Activated T-cell treated with anti-CD3 and anti-CD28 coated beads, Interleukin-2, amount 50 U/mL, for 24 hours (primary cell): Measurements from ENCODE around the gene PXDC1.

Experiments used
- DNase-seq: peaks from one replicate; pipeline ENCODE4 v3.0.0-alpha.2; 2020
- H3K27ac Mint-ChIP-seq: 2 replicates; pipeline ENCODE4 v1.8.0; 2020; ENCODE audit warnings: mild to moderate bottlenecking, mixed read lengths
- H3K27me3 Mint-ChIP-seq: 2 replicates; pipeline ENCODE4 v1.8.0; 2020; ENCODE audit warnings: mixed read lengths
- H3K36me3 Mint-ChIP-seq: 2 replicates; pipeline ENCODE4 v1.8.0; 2020; ENCODE audit warnings: low read depth, mixed read lengths
- H3K4me1 Mint-ChIP-seq: 2 replicates; pipeline ENCODE4 v1.8.0; 2020; ENCODE audit warnings: low read depth, mixed read lengths
- H3K4me3 Mint-ChIP-seq: 2 replicates; pipeline ENCODE4 v1.8.0; 2020; ENCODE audit warnings: mild to moderate bottlenecking, moderate library complexity, mixed read lengths
- H3K9me3 Mint-ChIP-seq: 2 replicates; pipeline ENCODE4 v1.8.0; 2020; ENCODE audit warnings: mixed read lengths

Gene PXDC1

DNA sequence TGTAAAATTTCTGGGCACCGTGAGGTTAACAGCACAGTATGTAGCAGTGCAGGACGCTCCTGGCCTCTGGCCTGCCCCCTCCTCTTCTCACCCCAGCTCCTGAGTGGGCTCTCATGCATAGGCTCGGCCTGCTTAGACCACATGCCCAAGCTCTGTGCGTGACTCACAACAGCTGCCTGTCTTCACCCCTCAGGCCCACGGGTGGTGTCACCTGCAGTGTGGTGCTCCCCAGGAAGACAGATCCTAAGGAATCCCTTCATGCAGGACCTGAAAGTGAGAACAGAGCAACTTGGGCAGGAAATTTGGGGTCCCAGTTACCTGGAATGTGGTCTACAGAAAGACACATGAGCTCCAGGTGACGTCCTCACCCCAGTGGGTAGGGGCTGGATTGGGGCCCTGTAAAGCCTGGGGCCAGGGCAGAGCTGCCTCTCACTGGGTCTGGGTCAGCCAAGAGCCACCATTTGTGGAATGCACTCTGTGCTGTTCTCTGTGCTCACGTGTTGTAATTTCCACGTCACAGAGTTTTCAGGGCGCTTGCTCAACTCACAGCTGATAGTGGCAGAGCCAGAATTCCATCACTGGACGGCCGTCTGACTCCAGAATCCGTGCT is 37.0 kb upstream of the PXDC1 start:
- peaks cover under 1% of the 10 kb centered on the region for H3K27me3 Mint-ChIP-seq
- H3K9me3 Mint-ChIP-seq = no peaks in the 10 kb centered on the region
- no peaks in the 10 kb centered on the region for H3K4me1 Mint-ChIP-seq
- no peak for DNase-seq
- no peak overlapping the region for H3K27ac Mint-ChIP-seq
- H3K36me3 Mint-ChIP-seq = no peaks in the 10 kb centered on the region
- H3K4me3 Mint-ChIP-seq = no peak overlapping the region

DNA sequence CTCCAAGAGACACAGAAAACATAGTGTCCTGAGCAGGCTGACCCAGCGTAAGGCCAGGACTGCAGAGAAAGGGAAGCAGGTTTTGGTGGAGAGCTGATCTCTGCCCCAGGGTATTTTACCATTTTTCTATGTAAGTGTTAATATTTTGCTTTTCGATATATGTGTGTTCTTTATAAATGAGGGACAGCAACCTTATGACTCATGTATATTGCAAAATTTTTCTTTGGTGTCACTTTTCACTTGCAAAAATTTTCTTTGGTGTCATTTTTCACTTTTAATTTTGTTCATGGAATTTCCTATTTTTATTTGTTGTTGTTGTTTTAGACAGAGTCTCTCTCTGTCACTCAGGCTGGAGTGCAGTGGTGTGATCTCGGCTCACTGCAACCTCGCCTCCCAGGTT is 34.6 kb upstream of the PXDC1 start:
- H3K27ac Mint-ChIP-seq = no peak overlapping the region
- no peaks in the 10 kb centered on the region for H3K4me1 Mint-ChIP-seq
- no peak overlapping the region for H3K4me3 Mint-ChIP-seq
- H3K36me3 Mint-ChIP-seq = no peaks in the 10 kb centered on the region
- no peaks in the 10 kb centered on the region for H3K9me3 Mint-ChIP-seq
- DNase-seq = no peak
- peaks cover 7% of the 10 kb centered on the region for H3K27me3 Mint-ChIP-seq

DNA sequence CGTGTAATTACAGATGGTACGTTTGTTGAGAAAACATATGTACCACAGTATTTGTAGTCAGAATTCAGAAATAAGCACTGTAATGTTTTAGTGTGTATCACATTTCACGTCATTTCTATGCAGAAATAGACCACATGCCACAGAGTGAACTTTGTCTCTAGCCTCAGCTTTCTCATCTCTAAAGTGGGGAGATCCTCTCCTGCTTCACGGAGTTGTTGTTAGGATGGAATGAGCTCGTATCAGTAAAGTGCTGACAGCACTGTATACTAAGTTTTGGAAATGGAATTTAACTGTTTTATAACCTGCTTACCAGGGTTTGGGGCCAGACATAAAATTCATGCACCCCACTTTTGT is 34.2 kb upstream of the PXDC1 start:
- DNase-seq = no peak
- Mint-ChIP-seq H3K4me1 (no peaks in the 10 kb centered on the region), H3K27me3 (peaks cover 7% of the 10 kb centered on the region), H3K9me3 (no peaks in the 10 kb centered on the region), H3K27ac (no peak overlapping the region), H3K4me3 (no peak overlapping the region), H3K36me3 (no peaks in the 10 kb centered on the region)

DNA sequence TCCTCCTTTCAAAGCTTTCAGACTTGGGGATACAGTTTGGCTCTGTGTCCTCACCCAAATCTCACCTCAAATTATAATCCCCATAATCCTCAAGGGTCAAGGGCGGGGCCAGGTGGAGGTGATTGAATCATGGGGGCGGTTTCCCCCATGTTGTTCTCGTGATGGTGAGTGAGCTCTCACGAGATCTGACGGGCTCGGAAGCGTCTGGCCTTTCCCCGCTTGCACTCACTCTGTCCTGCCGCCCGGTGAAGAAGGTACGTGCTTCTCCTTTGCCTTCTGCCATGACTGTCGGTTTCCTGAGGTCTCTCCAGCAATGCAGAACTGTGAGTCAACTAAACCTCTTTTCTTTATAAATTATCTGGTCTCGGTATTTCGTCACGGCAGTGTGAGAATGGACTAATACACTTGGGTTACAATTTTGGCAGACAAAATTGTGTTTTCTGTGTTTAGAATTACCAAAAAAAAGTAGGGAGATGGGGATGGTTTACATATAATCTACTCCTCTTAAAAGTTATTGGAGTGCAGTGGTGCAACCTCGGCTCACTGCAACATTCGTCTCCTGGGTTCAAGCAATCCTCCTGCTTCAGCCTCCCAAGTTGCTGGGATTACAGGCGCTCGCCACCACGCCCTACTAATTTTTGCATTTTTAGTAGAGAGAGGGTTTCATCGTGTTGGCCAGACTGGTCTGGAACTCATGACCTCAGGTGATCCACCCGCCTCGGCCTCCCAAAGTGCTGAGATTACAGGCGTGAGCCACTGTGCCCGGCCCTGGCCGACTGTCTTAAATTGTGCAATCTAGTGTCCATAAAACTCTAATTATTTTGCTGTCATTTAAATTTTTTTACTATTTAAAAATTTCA is 33.6 kb upstream of the PXDC1 start:
- no peak overlapping the region for H3K27ac Mint-ChIP-seq
- no peak for DNase-seq
- no peak overlapping the region for H3K4me3 Mint-ChIP-seq
- H3K27me3 Mint-ChIP-seq = peaks cover 7% of the 10 kb centered on the region
- H3K36me3 Mint-ChIP-seq = no peaks in the 10 kb centered on the region
- H3K9me3 Mint-ChIP-seq = no peaks in the 10 kb centered on the region
- no peaks in the 10 kb centered on the region for H3K4me1 Mint-ChIP-seq

DNA sequence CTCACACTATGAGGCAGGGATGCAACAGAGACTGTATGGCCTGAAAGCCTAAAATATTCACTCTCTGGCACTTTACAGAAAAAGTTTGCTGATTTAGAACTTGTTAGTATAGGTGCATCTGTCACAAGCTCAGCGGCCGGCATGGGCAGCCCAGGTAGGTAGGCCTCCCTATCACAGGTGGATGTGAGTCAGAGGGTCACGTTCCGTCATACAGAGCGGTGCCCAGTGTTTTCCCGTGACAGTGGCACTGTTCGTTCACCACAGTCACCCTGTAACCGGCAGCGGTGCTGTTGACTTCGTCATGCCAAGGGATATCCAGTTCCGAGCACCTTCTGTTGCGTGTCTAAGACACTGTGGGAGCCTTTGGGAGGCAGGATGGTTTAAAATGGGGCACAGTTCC is 32.9 kb upstream of the PXDC1 start:
- DNase-seq = no peak
- Mint-ChIP-seq H3K27ac (no peak overlapping the region), H3K27me3 (peaks cover 7% of the 10 kb centered on the region), H3K4me1 (no peaks in the 10 kb centered on the region), H3K36me3 (no peaks in the 10 kb centered on the region), H3K4me3 (no peak overlapping the region), H3K9me3 (no peaks in the 10 kb centered on the region)

DNA sequence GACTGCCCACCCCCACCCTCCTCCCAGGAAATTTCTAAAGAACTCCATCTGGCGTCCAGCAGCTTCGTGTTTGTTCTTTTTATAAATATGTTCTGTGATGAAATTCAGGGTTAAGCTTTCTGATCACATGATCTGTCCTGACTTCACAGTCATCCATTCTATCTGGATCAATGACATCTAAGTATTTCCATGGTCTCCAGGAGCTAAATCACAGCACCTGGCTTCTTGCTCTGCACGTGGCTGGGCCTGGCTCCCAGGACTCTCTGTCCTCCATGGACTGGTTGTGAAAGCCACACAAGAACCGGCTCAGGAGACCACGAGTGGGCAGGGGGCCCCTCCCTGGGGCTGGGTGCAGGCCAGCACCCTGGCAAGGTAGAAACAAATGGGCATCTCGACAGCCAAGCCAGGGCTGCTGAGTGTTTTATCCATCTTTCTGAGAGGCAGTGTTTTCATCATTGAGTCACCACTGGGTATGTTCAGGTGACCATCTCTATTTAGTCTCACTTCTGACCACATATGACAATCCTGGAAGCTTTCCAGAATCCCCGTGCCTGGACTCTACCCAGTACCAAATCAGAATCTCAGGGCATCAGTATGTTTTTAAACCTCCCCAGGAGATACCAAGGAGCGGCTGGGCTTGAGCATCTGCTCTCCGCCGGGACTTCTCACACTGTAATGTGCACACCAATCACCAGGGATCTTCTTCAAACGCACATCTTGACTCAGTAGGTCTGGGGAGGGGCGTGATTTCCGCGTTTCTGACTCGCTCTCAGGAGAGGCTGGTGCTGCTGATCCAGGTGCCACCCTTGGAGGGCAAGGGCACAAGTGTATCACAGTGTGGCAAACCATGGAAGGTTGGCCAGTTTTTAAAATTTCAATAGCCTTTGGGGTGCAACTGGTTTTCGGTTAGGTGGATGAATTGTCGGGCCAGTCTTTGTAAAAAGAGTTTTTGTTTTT is 31.6 kb upstream of the PXDC1 start:
- no peak overlapping the region for H3K27ac Mint-ChIP-seq

DNA sequence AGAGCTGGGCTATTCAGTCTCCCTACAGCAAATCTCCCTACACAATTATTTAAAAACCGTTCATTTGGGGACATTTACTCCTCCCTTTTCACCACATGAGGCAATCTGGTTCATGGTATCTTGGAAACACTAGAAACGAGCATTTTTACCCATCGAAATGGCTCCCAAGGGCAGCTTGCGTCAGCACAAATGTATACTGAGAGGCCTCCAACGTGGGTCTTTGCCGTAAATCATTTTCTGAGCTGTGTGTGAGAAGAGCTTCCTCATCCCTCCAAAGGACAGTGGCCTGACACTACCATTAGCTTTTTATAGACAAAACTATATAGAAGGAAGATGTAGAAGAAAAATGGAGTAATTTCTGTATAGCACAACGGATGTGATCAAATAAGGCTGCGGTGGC is 30.0 kb upstream of the PXDC1 start:
- no peak for DNase-seq
- H3K27me3 Mint-ChIP-seq = peaks cover 7% of the 10 kb centered on the region
- no peaks in the 10 kb centered on the region for H3K36me3 Mint-ChIP-seq
- no peaks in the 10 kb centered on the region for H3K4me1 Mint-ChIP-seq
- no peak overlapping the region for H3K27ac Mint-ChIP-seq
- no peak overlapping the region for H3K4me3 Mint-ChIP-seq
- no peaks in the 10 kb centered on the region for H3K9me3 Mint-ChIP-seq

More for the DNA sequence above, 31.6 kb upstream of the PXDC1 start:
- H3K27me3 Mint-ChIP-seq = peaks cover 7% of the 10 kb centered on the region
- H3K4me3 Mint-ChIP-seq = no peak overlapping the region
- H3K4me1 Mint-ChIP-seq = no peaks in the 10 kb centered on the region
- H3K9me3 Mint-ChIP-seq = no peaks in the 10 kb centered on the region
- DNase-seq = no peak
- no peaks in the 10 kb centered on the region for H3K36me3 Mint-ChIP-seq

DNA sequence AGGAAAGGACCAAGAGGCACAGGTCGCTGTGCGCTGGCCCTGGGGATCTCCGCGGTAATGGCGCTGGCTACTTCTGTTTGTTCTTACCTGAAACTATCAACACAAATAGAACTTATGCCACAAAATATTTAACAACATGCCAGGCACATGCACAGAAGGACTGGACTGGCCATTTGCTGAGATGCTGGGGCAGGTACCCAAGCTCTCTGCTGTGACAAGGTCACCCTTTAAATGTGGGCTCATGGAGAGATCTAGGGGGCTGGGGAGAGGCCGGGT is 28.0 kb upstream of the PXDC1 start:
- H3K36me3 Mint-ChIP-seq = no peaks in the 10 kb centered on the region
- H3K4me1 Mint-ChIP-seq = no peaks in the 10 kb centered on the region
- no peak overlapping the region for H3K4me3 Mint-ChIP-seq
- H3K27ac Mint-ChIP-seq = no peak overlapping the region
- H3K9me3 Mint-ChIP-seq = no peaks in the 10 kb centered on the region
- peaks cover 7% of the 10 kb centered on the region for H3K27me3 Mint-ChIP-seq
- no peak for DNase-seq

DNA sequence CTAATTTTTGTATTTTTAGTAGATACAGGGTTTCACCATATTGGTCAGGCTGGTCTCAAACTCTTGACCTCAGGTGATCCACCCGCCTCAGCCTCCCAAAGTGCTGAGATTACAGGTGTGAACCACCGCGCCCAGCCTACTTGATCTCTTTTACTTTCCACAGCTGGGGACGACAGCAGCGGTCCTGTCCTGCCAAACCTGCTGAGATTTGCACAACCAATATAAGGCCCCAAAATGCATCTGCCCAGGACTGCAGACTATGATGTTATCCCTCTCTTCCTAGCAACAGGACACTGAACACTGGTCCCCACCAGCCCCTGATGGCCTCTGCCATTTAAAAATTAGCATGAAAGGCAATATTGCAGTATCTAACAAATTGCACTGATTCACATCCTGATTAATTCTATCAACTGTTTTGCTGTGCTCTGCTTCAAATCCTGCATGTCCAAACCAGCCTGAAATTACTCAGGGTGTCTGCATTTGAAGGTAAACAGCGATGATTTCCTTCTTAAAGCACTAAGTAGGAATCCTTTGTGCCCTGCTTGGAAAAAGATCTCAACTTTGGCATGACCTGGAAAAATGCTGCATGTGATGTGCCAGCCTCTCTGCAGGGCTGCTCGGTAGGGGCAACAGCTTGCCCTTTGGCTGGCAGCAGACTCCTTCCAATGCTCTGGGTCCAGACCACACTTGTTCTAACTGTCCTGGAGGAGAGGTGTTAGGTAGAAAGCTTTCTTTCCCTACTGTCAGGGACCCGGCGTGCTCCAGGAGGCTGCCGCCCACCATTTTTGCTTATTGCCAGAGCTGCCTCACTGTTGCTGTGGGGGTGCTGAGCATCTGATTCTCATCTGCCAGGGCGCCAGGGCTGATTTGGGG is 27.4 kb upstream of the PXDC1 start:
- no peak overlapping the region for H3K27ac Mint-ChIP-seq
- H3K27me3 Mint-ChIP-seq = peaks cover 7% of the 10 kb centered on the region
- no peak overlapping the region for H3K4me3 Mint-ChIP-seq
- H3K36me3 Mint-ChIP-seq = no peaks in the 10 kb centered on the region
- H3K4me1 Mint-ChIP-seq = no peaks in the 10 kb centered on the region
- DNase-seq = no peak
- no peaks in the 10 kb centered on the region for H3K9me3 Mint-ChIP-seq

DNA sequence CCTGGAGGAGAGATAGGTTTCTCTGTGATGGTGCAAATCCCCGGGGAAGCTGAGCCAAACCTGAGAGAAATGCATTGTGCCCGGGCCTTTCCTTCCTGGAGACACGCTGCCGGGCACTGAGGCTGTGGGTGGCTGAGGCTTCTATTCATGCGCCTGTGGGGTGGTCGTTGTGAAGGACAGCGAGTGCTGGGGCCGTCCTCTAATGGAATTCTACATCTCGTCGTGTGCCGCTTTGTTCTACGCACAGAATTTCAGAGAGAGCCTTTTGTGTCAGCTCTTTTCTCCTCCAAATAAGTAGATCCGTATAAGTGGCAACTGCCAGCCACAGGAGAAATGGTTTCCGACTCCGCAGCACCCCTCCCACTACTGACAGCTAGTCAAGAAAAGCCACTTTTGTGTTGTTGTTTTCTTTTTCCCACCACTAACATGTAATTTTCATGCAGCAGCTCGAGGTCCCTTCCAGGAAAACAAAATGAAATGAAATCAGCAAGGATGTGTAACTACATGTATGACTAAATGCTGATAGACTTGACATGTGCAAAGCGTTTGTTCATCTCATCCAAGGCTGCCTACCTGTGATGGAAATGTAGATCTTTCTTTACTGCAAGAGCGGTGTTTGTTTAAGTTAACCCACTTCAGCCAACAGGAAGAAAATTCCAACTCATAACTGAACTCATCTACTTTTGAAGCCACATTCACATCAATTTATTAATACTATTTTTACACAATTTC is 26.4 kb upstream of the PXDC1 start:
- no peak overlapping the region for H3K4me3 Mint-ChIP-seq
- peaks cover under 1% of the 10 kb centered on the region for H3K27me3 Mint-ChIP-seq
- H3K36me3 Mint-ChIP-seq = no peaks in the 10 kb centered on the region

DNA sequence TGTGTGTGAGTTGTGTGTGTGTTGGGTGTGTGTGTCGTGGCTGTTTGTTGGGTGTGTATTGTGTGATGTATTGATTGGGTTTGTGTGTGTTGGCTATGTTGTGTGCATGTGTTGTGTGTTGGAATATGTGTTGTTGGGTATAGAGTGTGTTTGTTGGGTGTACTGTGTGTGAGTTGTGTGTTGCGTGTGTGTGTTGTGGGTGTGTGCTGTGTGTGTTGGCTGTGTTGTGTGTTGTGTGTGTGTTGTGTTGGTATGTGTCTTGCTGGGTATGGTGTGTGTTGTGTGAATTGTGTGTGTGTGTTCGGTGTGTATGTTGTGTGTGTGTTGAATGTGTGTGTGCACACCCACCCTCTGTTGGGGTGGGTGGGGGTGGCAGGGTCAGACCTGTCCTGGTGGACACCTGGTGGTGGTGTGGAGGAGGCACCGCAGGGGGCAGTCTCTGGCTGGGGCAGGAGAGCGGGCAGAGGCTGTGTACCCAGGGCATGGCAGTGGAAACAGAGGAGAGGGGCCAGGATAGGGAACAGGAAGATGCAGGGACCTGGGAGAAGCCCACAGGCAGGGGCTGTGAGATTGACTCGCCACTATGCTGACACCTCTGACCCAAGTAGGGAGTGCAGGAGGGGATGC is 25.5 kb upstream of the PXDC1 start:
- Mint-ChIP-seq H3K4me3 (no peak overlapping the region), H3K9me3 (peaks cover 5% of the 10 kb centered on the region), H3K36me3 (no peaks in the 10 kb centered on the region), H3K27ac (no peak overlapping the region), H3K27me3 (peaks cover 9% of the 10 kb centered on the region), H3K4me1 (no peaks in the 10 kb centered on the region)
- no peak for DNase-seq

More for the DNA sequence above, 26.4 kb upstream of the PXDC1 start:
- no peak for DNase-seq
- Mint-ChIP-seq H3K9me3 (no peaks in the 10 kb centered on the region), H3K27ac (no peak overlapping the region), H3K4me1 (no peaks in the 10 kb centered on the region)

DNA sequence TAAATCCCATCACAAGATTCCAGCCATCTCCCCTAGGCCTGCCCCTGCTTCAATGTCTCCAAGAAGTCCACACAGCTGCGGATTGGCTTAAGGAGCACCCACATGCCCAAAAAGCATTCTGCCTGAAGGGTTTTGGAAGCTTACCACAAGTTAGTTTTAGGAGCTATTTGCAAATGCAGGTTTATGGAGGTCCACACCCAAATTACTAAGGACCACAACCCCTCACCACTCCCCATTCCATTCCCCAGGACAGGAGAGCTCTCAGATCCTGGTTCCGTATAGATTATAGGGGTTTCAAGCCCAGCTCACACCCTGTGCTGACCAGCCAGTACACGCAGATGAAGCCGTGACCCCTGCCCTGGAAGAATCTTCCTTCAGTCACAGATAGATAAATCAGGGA is 24.3 kb upstream of the PXDC1 start:
- H3K9me3 Mint-ChIP-seq = peaks cover 5% of the 10 kb centered on the region
- H3K4me3 Mint-ChIP-seq = no peak overlapping the region

DNA sequence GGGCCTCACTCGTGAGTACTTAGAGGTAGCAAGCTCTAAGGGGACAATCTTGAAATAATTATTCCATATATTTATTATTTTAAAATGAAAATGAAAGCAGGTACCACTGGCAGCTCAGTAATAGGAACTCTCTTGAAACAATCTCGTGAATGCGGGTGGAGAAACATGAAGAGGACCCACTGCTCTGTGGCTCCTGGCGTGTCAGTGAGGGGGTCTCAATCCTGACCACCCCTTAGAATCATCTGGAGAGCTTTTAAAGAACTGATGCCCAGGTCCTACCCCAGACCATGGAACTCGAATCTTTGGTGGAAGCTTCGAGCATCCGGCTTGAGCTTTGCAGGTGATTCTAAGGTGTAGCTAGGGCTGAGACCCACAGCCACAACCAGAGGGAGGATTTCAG is 23.9 kb upstream of the PXDC1 start:
- H3K36me3 Mint-ChIP-seq = no peaks in the 10 kb centered on the region
- H3K27ac Mint-ChIP-seq = no peak overlapping the region
- H3K4me3 Mint-ChIP-seq = no peak overlapping the region
- H3K27me3 Mint-ChIP-seq = peaks cover 20% of the 10 kb centered on the region
- H3K9me3 Mint-ChIP-seq = peaks cover 5% of the 10 kb centered on the region
- H3K4me1 Mint-ChIP-seq = no peaks in the 10 kb centered on the region
- no peak for DNase-seq

More for the DNA sequence above, 24.3 kb upstream of the PXDC1 start:
- peaks cover 15% of the 10 kb centered on the region for H3K27me3 Mint-ChIP-seq
- no peaks in the 10 kb centered on the region for H3K4me1 Mint-ChIP-seq
- no peaks in the 10 kb centered on the region for H3K36me3 Mint-ChIP-seq
- no peak for DNase-seq
- no peak overlapping the region for H3K27ac Mint-ChIP-seq
